ENCODE results near the gene TMBIM6. TPM values are rescaled to one million over a fixed set of nuclear protein-coding genes. Genes with fewer than 3 reads are reported as not detected.
A peak's percentile ranks its signal among the peaks of the same experiment; 100 is the strongest.

Gene TMBIM6
- total and polyA plus RNA-seq, 7 experiments from 2014 or later, result 307 to 916 (median 392) TPM

GRCh38 chr12:49787672-49788071 lies 46.3 kb downstream of the TMBIM6 start:
- no peak overlapping the region for H3K27ac ChIP-seq (ENCODE audit: low read depth, low read length)
- ATAC-seq, result no peak
- Mint-ChIP-seq H3K27ac (no peak overlapping the region), H3K4me3 (no peak overlapping the region), H3K27me3 (peaks cover 0 to 17% (median 13%) of the 10 kb centered on the region in 5 donors), H3K9me3 (peaks cover 0 to 6% (median 4%) of the 10 kb centered on the region in 11 donors), H3K4me1 (peaks cover 0 to 7% (median 0%) of the 10 kb centered on the region in 7 donors), H3K36me3 (peaks cover 0 to 10% (median 8%) of the 10 kb centered on the region in 5 donors)
- intact Hi-C loops (cut with micrococcal nuclease), result no loop called here
- ChIA-PET CTCF (no interaction called here), POLR2A (interaction anchor here (0.9 kb wide), 1 partner anchor 11 kb away, joined by 3 read pairs; no protein-coding TSS in a partner anchor)
- no peaks in the 10 kb centered on the region for H3K9me3 ChIP-seq (ENCODE audit: control insufficient read depth in 2 of 3, low read length in 3 of 3)
- H3K36me3 ChIP-seq (ENCODE audit: control insufficient read depth in 2 of 3, insufficient read depth in 3 of 3, low read length in 3 of 3), result no peaks in the 10 kb centered on the region
- DNase-seq, result no peak
- H3K4me3 ChIP-seq (ENCODE audit: low read length), result no peak overlapping the region
- H3K4me1 ChIP-seq (ENCODE audit: control insufficient read depth in 2 of 2, insufficient read depth in 2 of 2, low read length in 2 of 2), result no peaks in the 10 kb centered on the region
- H3K27me3 ChIP-seq (ENCODE audit: control insufficient read depth in 2 of 2, insufficient read depth in 2 of 2, low read length in 2 of 2), result no peaks in the 10 kb centered on the region

- no peaks in the 10 kb centered on the region for H3K27me3 ChIP-seq (ENCODE audit: control insufficient read depth in 2 of 2, insufficient read depth in 2 of 2, low read length in 2 of 2)
- H3K27ac ChIP-seq (ENCODE audit: low read depth, low read length), result no peak overlapping the region
- DNase-seq, result no peak
- ATAC-seq, result no peak
- ChIA-PET POLR2A (no interaction called here), CTCF (no interaction called here)
- no peak overlapping the region for H3K4me3 Mint-ChIP-seq
- H3K36me3 ChIP-seq (ENCODE audit: control insufficient read depth in 2 of 3, insufficient read depth in 3 of 3, low read length in 3 of 3), result peaks cover 0 to 7% (median 0%) of the 10 kb centered on the region in 3 experiments
- peaks cover 0 to 3% (median 0%) of the 10 kb centered on the region in 5 donors for H3K27me3 Mint-ChIP-seq
- no peaks in the 10 kb centered on the region for H3K4me1 ChIP-seq (ENCODE audit: control insufficient read depth in 2 of 2, insufficient read depth in 2 of 2, low read length in 2 of 2)
- intact Hi-C loops (cut with micrococcal nuclease), result no loop called here
- no peak overlapping the region for H3K4me3 ChIP-seq (ENCODE audit: low read length)
- no peaks in the 10 kb centered on the region for H3K4me1 Mint-ChIP-seq
- H3K9me3 ChIP-seq (ENCODE audit: control insufficient read depth in 2 of 3, low read length in 3 of 3), result no peaks in the 10 kb centered on the region
- peaks cover 0 to 6% (median 4%) of the 10 kb centered on the region in 11 donors for H3K9me3 Mint-ChIP-seq
- peaks cover 0 to 10% (median 8%) of the 10 kb centered on the region in 5 donors for H3K36me3 Mint-ChIP-seq
- H3K27ac Mint-ChIP-seq, result peak overlapping the region in 3 of 9 donors; percentile 46 to 58 (median 54)
These were observed 48.6 kb downstream of the TMBIM6 start for GRCh38 chr12:49789992-49790391.

- Histone ChIP-seq H3K36me3 (ENCODE audit: control insufficient read depth in 2 of 3, insufficient read depth in 3 of 3, low read length in 3 of 3) (peaks cover 0 to 9% (median 0%) of the 10 kb centered on the region in 3 experiments), H3K27me3 (ENCODE audit: control insufficient read depth in 2 of 2, insufficient read depth in 2 of 2, low read length in 2 of 2) (no peaks in the 10 kb centered on the region), H3K4me1 (ENCODE audit: control insufficient read depth in 2 of 2, insufficient read depth in 2 of 2, low read length in 2 of 2) (no peaks in the 10 kb centered on the region), H3K9me3 (ENCODE audit: control insufficient read depth in 2 of 3, low read length in 3 of 3) (no peaks in the 10 kb centered on the region), H3K4me3 (ENCODE audit: low read length) (no peak overlapping the region), H3K27ac (ENCODE audit: low read depth, low read length) (no peak overlapping the region)
- ChIA-PET CTCF (no interaction called here), POLR2A (no interaction called here)
- Mint-ChIP-seq H3K4me1 (no peaks in the 10 kb centered on the region), H3K9me3 (peaks cover 0 to 6% (median 4%) of the 10 kb centered on the region in 11 donors), H3K27me3 (peaks cover 0 to 3% (median 0%) of the 10 kb centered on the region in 5 donors), H3K27ac (peak overlapping the region in 1 of 9 donors; percentile 58), H3K4me3 (no peak overlapping the region), H3K36me3 (peaks cover 0 to 10% (median 8%) of the 10 kb centered on the region in 5 donors)
- no peak for DNase-seq
- ATAC-seq, result no peak
- intact Hi-C loops (cut with micrococcal nuclease), result no loop called here
These were observed 49.6 kb downstream of the TMBIM6 start for GRCh38 chr12:49790741-49791555.

GRCh38 chr12:49791700-49792099 lies 50.3 kb downstream of the TMBIM6 start:
- H3K4me1 Mint-ChIP-seq, result no peaks in the 10 kb centered on the region
- H3K4me1 ChIP-seq (ENCODE audit: control insufficient read depth in 2 of 2, insufficient read depth in 2 of 2, low read length in 2 of 2), result no peaks in the 10 kb centered on the region
- intact Hi-C loops (cut with micrococcal nuclease), result no loop called here
- peaks cover 0 to 14% (median 0%) of the 10 kb centered on the region in 3 experiments for H3K36me3 ChIP-seq (ENCODE audit: control insufficient read depth in 2 of 3, insufficient read depth in 3 of 3, low read length in 3 of 3)
- CTCF ChIA-PET, result no interaction called here
- no peak overlapping the region for H3K27ac ChIP-seq (ENCODE audit: low read depth, low read length)
- peaks cover 0 to 10% (median 8%) of the 10 kb centered on the region in 5 donors for H3K36me3 Mint-ChIP-seq
- H3K27me3 Mint-ChIP-seq, result peaks cover 0 to 3% (median 0%) of the 10 kb centered on the region in 5 donors
- ATAC-seq, result no peak
- no peak overlapping the region for H3K4me3 Mint-ChIP-seq
- POLR2A ChIA-PET, result no interaction called here
- H3K9me3 ChIP-seq (ENCODE audit: control insufficient read depth in 2 of 3, low read length in 3 of 3), result no peaks in the 10 kb centered on the region
- no peak for DNase-seq
- no peak overlapping the region for H3K4me3 ChIP-seq (ENCODE audit: low read length)
- H3K9me3 Mint-ChIP-seq, result peaks cover 0 to 6% (median 4%) of the 10 kb centered on the region in 11 donors
- no peaks in the 10 kb centered on the region for H3K27me3 ChIP-seq (ENCODE audit: control insufficient read depth in 2 of 2, insufficient read depth in 2 of 2, low read length in 2 of 2)
- no peak overlapping the region for H3K27ac Mint-ChIP-seq

GRCh38 chr12:49792181-49792970 lies 51.0 kb downstream of the TMBIM6 start:
- ChIA-PET POLR2A (no interaction called here), CTCF (interaction anchor here (0.7 kb wide), 1 partner anchor 11 kb away, joined by 3 read pairs; no protein-coding TSS in a partner anchor)
- Histone ChIP-seq H3K27ac (ENCODE audit: low read depth, low read length) (no peak overlapping the region), H3K9me3 (ENCODE audit: control insufficient read depth in 2 of 3, low read length in 3 of 3) (no peaks in the 10 kb centered on the region), H3K36me3 (ENCODE audit: control insufficient read depth in 2 of 3, insufficient read depth in 3 of 3, low read length in 3 of 3) (peaks cover 0 to 21% (median 0%) of the 10 kb centered on the region in 3 experiments), H3K4me3 (ENCODE audit: low read length) (no peak overlapping the region), H3K27me3 (ENCODE audit: control insufficient read depth in 2 of 2, insufficient read depth in 2 of 2, low read length in 2 of 2) (no peaks in the 10 kb centered on the region), H3K4me1 (ENCODE audit: control insufficient read depth in 2 of 2, insufficient read depth in 2 of 2, low read length in 2 of 2) (no peaks in the 10 kb centered on the region)
- H3K27me3 Mint-ChIP-seq, result peaks cover 0 to 3% (median 0%) of the 10 kb centered on the region in 5 donors
- intact Hi-C loops (cut with micrococcal nuclease), result no loop called here
- ATAC-seq (no peak), DNase-seq (no peak)
- H3K4me3 Mint-ChIP-seq, result no peak overlapping the region
- peaks cover 0 to 9% (median 8%) of the 10 kb centered on the region in 5 donors for H3K36me3 Mint-ChIP-seq
- H3K4me1 Mint-ChIP-seq, result no peaks in the 10 kb centered on the region
- H3K9me3 Mint-ChIP-seq, result peaks cover 0 to 5% (median 3%) of the 10 kb centered on the region in 11 donors
- no peak overlapping the region for H3K27ac Mint-ChIP-seq

GRCh38 chr12:49792976-49793580 lies 51.7 kb downstream of the TMBIM6 start:
- Histone ChIP-seq H3K36me3 (ENCODE audit: control insufficient read depth in 2 of 3, insufficient read depth in 3 of 3, low read length in 3 of 3) (peaks cover 0 to 28% (median 0%) of the 10 kb centered on the region in 3 experiments), H3K27ac (ENCODE audit: low read depth, low read length) (no peak overlapping the region), H3K9me3 (ENCODE audit: control insufficient read depth in 2 of 3, low read length in 3 of 3) (no peaks in the 10 kb centered on the region), H3K4me1 (ENCODE audit: control insufficient read depth in 2 of 2, insufficient read depth in 2 of 2, low read length in 2 of 2) (no peaks in the 10 kb centered on the region), H3K4me3 (ENCODE audit: low read length) (no peak overlapping the region), H3K27me3 (ENCODE audit: control insufficient read depth in 2 of 2, insufficient read depth in 2 of 2, low read length in 2 of 2) (no peaks in the 10 kb centered on the region)
- intact Hi-C loops (cut with micrococcal nuclease), result no loop called here
- no peak overlapping the region for H3K27ac Mint-ChIP-seq
- POLR2A ChIA-PET, result no interaction called here
- H3K4me3 Mint-ChIP-seq, result no peak overlapping the region
- no peaks in the 10 kb centered on the region for H3K9me3 Mint-ChIP-seq
- CTCF ChIA-PET, result interaction anchor here (0.7 kb wide), 1 partner anchor 11 kb away, joined by 3 read pairs; no protein-coding TSS in a partner anchor
- peaks cover 0 to 4% (median 3%) of the 10 kb centered on the region in 5 donors for H3K36me3 Mint-ChIP-seq
- no peak for ATAC-seq
- no peaks in the 10 kb centered on the region for H3K4me1 Mint-ChIP-seq
- DNase-seq, result no peak
- no peaks in the 10 kb centered on the region for H3K27me3 Mint-ChIP-seq
